MCF 10A (cell line): ENCODE results near the gene TM9SF3. TPM values are rescaled to one million over a fixed set of nuclear protein-coding genes. Genes with fewer than 3 reads are reported as not detected.

Experiments
- BruUV-seq: library from RNA; stranded (reverse); fragments of 400-500 nt; replicated peaks from 2 replicates; lab custom pipeline; 2021; lab: Mats Ljungman, UMichigan
- CTCF ChIA-PET: fragments of 300-600 bp; sonication (Branson Sonifier 250); formaldehyde crosslinking; extraction: SDS; loops from one replicate; lab custom pipeline; 2021; ENCODE audit warnings: antibody characterized with exemption, inconsistent platforms; lab: Yijun Ruan, JAX
- POLR2A ChIA-PET: fragments of 300-600, 350-650 bp; sonication (Branson Sonifier 250); formaldehyde crosslinking; extraction: SDS; loops from one replicate; lab custom pipeline; 2020; ENCODE audit warnings: antibody characterized with exemption, inconsistent platforms; lab: Yijun Ruan, JAX
- DNase-seq: peaks from one replicate; pipeline ENCODE4 v3.0.0-alpha.2; 2018; ENCODE audit not compliant: unreplicated experiment
- H3K27ac Mint-ChIP-seq: one replicate; pipeline ENCODE4 v1.8.0; 2022; ENCODE audit warnings: mild to moderate bottlenecking, low read depth, mixed read lengths; ENCODE audit not compliant: unreplicated experiment
- H3K27me3 Mint-ChIP-seq: one replicate; pipeline ENCODE4 v1.8.0; 2022; ENCODE audit warnings: mixed read lengths; ENCODE audit not compliant: insufficient read depth, unreplicated experiment
- H3K36me3 Mint-ChIP-seq: one replicate; pipeline ENCODE4 v1.8.0; 2022; ENCODE audit warnings: mild to moderate bottlenecking, moderate library complexity, mixed read lengths; ENCODE audit not compliant: insufficient read depth, unreplicated experiment
- H3K4me1 Mint-ChIP-seq: one replicate; pipeline ENCODE4 v1.8.0; 2022; ENCODE audit warnings: mixed read lengths; ENCODE audit not compliant: insufficient read depth, unreplicated experiment
- H3K4me3 Mint-ChIP-seq: one replicate; pipeline ENCODE4 v1.8.0; 2022; ENCODE audit warnings: mild to moderate bottlenecking, moderate library complexity, mixed read lengths; ENCODE audit not compliant: unreplicated experiment
- H3K9me3 Mint-ChIP-seq: one replicate; pipeline ENCODE4 v1.8.0; 2022; ENCODE audit warnings: mixed read lengths; ENCODE audit not compliant: unreplicated experiment
- intact Hi-C: fragments of 100-400 bp; cut with micrococcal nuclease; formaldehyde crosslinking; loops from 2 replicates; pipeline ENCODE4 v1.14.1; 2022
- total RNA-seq: library from RNA; stranded (reverse); gene quantifications from 2 replicates; pipeline ENCODE4 v1.2.3, GENCODE V29; 2022
- TF ChIP-seq, protein P1 (sequence below): fragments of 200-600 bp; IDR thresholded peaks from one replicate; pipeline ENCODE4 v1.8.0; 2022; ENCODE audit warnings: antibody characterized with exemption, mild to moderate bottlenecking; ENCODE audit not compliant: unreplicated experiment

TM9SF3 gene
- total RNA-seq, 1 experiment from 2014 or later = 151 TPM

DNA sequence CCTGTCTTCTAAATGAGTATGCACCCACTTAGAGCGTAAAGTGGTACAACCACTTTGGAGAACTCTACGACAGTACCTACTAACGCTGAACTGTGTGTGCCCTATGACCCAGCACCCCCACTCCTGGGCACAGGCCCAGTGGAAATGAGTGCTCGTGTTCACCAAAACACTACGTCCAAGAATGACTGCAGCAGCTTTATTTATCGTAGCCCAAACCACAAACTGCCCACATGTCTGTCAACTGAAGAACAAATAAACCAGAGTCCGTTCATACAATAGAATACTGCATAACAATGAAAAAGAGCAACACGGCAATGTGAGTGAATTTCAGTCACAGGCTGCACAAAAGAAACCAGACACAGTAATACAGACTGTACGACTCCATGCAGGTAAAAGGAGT, 108.5 kb downstream of the TM9SF3 start:
- Mint-ChIP-seq H3K27me3 (peaks cover 51% of the 10 kb centered on the region), H3K4me1 (no peaks in the 10 kb centered on the region), H3K36me3 (no peaks in the 10 kb centered on the region), H3K27ac (no peak overlapping the region), H3K4me3 (no peak overlapping the region), H3K9me3 (no peaks in the 10 kb centered on the region)
- intact Hi-C loops = no loop called here
- TF ChIP-seq, protein P1, sequence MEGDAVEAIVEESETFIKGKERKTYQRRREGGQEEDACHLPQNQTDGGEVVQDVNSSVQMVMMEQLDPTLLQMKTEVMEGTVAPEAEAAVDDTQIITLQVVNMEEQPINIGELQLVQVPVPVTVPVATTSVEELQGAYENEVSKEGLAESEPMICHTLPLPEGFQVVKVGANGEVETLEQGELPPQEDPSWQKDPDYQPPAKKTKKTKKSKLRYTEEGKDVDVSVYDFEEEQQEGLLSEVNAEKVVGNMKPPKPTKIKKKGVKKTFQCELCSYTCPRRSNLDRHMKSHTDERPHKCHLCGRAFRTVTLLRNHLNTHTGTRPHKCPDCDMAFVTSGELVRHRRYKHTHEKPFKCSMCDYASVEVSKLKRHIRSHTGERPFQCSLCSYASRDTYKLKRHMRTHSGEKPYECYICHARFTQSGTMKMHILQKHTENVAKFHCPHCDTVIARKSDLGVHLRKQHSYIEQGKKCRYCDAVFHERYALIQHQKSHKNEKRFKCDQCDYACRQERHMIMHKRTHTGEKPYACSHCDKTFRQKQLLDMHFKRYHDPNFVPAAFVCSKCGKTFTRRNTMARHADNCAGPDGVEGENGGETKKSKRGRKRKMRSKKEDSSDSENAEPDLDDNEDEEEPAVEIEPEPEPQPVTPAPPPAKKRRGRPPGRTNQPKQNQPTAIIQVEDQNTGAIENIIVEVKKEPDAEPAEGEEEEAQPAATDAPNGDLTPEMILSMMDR = no peak
- DNase-seq = peak; percentile 14
- no TSS peak for BruUV-seq
- ChIA-PET POLR2A (no interaction called here), CTCF (no interaction called here)

GRCh38 chr10:96473866-96474265, 112.9 kb downstream of the TM9SF3 start:
- no peak for DNase-seq
- H3K27me3 Mint-ChIP-seq = peaks cover 49% of the 10 kb centered on the region
- no peak overlapping the region for H3K4me3 Mint-ChIP-seq
- TF ChIP-seq, protein P1 = no peak
- H3K9me3 Mint-ChIP-seq = no peaks in the 10 kb centered on the region
- H3K27ac Mint-ChIP-seq = no peak overlapping the region
- no TSS peak for BruUV-seq
- CTCF ChIA-PET = no interaction called here
- no peaks in the 10 kb centered on the region for H3K36me3 Mint-ChIP-seq
- intact Hi-C loops = no loop called here
- no peaks in the 10 kb centered on the region for H3K4me1 Mint-ChIP-seq
- POLR2A ChIA-PET = no interaction called here

DNA sequence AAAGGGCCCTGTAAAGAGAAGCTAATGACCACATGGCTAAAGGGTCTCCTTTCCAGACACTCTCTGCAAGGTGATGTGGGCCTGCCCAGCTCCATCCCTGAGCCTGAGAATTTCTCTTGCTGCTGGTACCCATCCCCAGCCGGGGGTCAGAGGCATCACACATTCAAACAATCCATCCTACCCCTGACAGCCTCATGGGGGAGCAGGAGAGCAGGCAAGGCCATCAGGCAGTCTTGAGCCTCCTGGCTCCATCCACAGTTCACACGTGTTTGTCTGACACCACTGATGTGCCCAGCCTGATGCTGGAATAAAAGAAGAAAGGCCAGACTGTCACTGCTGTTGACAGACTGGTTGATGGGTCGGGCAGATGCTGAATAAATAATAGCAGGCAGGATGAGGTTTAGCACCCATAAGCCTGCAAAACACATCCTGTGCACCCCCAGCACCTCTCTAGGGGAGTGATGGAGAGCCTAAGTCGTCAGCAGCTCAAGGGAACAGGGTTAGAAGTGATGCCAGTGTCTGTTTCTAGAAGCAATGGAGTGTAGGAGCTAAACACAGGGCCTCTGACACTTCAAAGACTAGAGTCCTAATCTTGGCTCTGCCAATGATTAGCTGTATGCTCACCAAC, 116.6 kb downstream of the TM9SF3 start:
- DNase-seq = peak; percentile 66
- intact Hi-C loops = loop anchor here (1.0 kb wide), 1 partner anchor 43 kb away; the partner anchor contains the start of gene TLL2
- Mint-ChIP-seq H3K36me3 (no peaks in the 10 kb centered on the region), H3K27me3 (peaks cover 55% of the 10 kb centered on the region), H3K9me3 (no peaks in the 10 kb centered on the region), H3K27ac (no peak overlapping the region), H3K4me1 (no peaks in the 10 kb centered on the region), H3K4me3 (no peak overlapping the region)
- TF ChIP-seq, protein P1 = peak; percentile 44
- ChIA-PET CTCF (interaction anchor here (0.6 to 2.6 kb wide), 8 partner anchors 14 to 96 kb away, joined by 3 to 12 read pairs (median 5); partner anchors contain the start of gene TLL2), POLR2A (no interaction called here)
- no TSS peak for BruUV-seq

DNA sequence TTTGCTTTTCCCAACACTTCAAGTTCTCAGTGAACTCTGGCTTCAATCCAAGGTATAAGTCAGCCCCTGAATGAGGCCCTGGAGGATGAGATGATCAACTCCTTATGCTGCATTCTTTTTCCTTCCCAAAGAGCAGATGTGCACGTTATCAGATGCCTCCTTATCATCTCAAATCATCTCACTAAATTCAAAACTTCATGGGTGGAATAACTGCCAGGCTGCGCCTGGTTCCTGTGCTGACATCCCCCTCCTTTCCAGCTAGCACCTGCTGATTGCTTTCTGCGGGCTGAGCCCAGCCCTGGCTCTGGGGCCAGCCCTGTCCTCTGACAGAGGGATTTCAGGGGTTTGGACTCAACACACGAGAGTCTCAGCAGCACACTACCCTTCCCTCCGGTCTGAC, 118.0 kb downstream of the TM9SF3 start:
- ChIA-PET POLR2A (interaction anchor here (0.6 to 0.7 kb wide), 2 partner anchors 22 to 79 kb away, joined by 3 read pairs; no protein-coding TSS in a partner anchor), CTCF (interaction anchor here (0.9 to 2.6 kb wide), 4 partner anchors 22 to 45 kb away, joined by 3 to 12 read pairs (median 5); partner anchors contain the start of gene TLL2)
- Mint-ChIP-seq H3K36me3 (no peaks in the 10 kb centered on the region), H3K4me3 (no peak overlapping the region), H3K27me3 (peaks cover 41% of the 10 kb centered on the region), H3K4me1 (no peaks in the 10 kb centered on the region), H3K27ac (no peak overlapping the region), H3K9me3 (no peaks in the 10 kb centered on the region)
- TF ChIP-seq, protein P1 = no peak
- BruUV-seq = no TSS peak
- intact Hi-C loops = no loop called here
- no peak for DNase-seq

Other genes with a start within 250 kb of the TM9SF3 start
- not detected in 2 replicates for gene OPALIN, start 228.0 kb downstream of the TM9SF3 start, total RNA-seq
- gene TLL2, start 73.1 kb downstream of the TM9SF3 start, total RNA-seq = 0.20 TPM in 1 of 2 replicates, not detected in the other
- not detected in 2 replicates for gene PIK3AP1, start 133.5 kb upstream of the TM9SF3 start, total RNA-seq
- gene LCOR, start 245.3 kb upstream of the TM9SF3 start, total RNA-seq = 33.9 and 40.4 TPM in 2 replicates